HPDE6-E6E7 (cell line): ENCODE measurements around the gene SLFN12.
"Not testable (repeated sequence)": the region's sequence is repeated elsewhere in the genome, so short reads cannot be mapped to it uniquely, and the experiment has no call there.

Experiments
- DNase-seq: peaks from one replicate; pipeline ENCODE4 v3.0.0; 2011; ENCODE audit warnings: missing footprints; ENCODE audit errors: extremely low spot score

Gene SLFN12

GRCh38 chr17:35432176-35433074, at the start of gene SLFN12:
Gene SLFN12, minus strand, starts transcription at chr17:35432500. Its CDS starts 9,472 bp downstream, at chr17:35423028.
- DNase-seq, result peak; percentile 71

- no peak for DNase-seq
These were observed 47.0 kb upstream of the SLFN12 start for GRCh38 chr17:35479271-35479670.

- DNase-seq, result no peak
These were observed 44.9 kb upstream of the SLFN12 start for GRCh38 chr17:35477248-35477647.

- DNase-seq, result no peak
These were observed 44.1 kb upstream of the SLFN12 start for GRCh38 chr17:35476283-35476820.

- no peak for DNase-seq
These were observed 36.2 kb upstream of the SLFN12 start for GRCh38 chr17:35468475-35468874.

GRCh38 chr17:35467824-35468223, 35.5 kb upstream of the SLFN12 start:
- no peak for DNase-seq

GRCh38 chr17:35460354-35460851, 28.1 kb upstream of the SLFN12 start:
- peak; percentile 63 for DNase-seq

- not testable (repeated sequence) for DNase-seq
These were observed 21.7 kb upstream of the SLFN12 start for GRCh38 chr17:35454035-35454434.

GRCh38 chr17:35453171-35453570, 20.9 kb upstream of the SLFN12 start:
- DNase-seq, result no peak

GRCh38 chr17:35449371-35449931, 17.2 kb upstream of the SLFN12 start:
- no peak for DNase-seq

- DNase-seq, result no peak
These were observed 16.6 kb upstream of the SLFN12 start for GRCh38 chr17:35448899-35449227.

- DNase-seq, result peak; percentile 91
These were observed 16.1 kb upstream of the SLFN12 start, which contains the start of gene SLFN13 for GRCh38 chr17:35448214-35448898. Gene SLFN13, minus strand, starts transcription at chr17:35448766. Its CDS starts 3,086 bp downstream, at chr17:35445680.

GRCh38 chr17:35447499-35447898, 15.2 kb upstream of the SLFN12 start:
- DNase-seq, result no peak

GRCh38 chr17:35438433-35438832, 6.1 kb upstream of the SLFN12 start:
- DNase-seq, result no peak

- peak; percentile 94 for DNase-seq
These were observed 985 bp upstream of the SLFN12 start for GRCh38 chr17:35433075-35433894.

- DNase-seq, result no peak
These were observed 2.6 kb downstream of the SLFN12 start for GRCh38 chr17:35429702-35430101.

- no peak for DNase-seq
These were observed 4.1 kb downstream of the SLFN12 start for GRCh38 chr17:35428229-35428628.

GRCh38 chr17:35423761-35424160, 8.5 kb downstream of the SLFN12 start:
- no peak for DNase-seq

- not testable (repeated sequence) for DNase-seq
These were observed 11.2 kb downstream of the SLFN12 start for GRCh38 chr17:35421069-35421468.

GRCh38 chr17:35416659-35417058, 15.6 kb downstream of the SLFN12 start:
- no peak for DNase-seq

- DNase-seq, result not testable (repeated sequence)
These were observed 17.6 kb downstream of the SLFN12 start for GRCh38 chr17:35414707-35415106.
